ENCODE results near the gene ATIC. TPM values are rescaled to one million over a fixed set of nuclear protein-coding genes. Genes with fewer than 3 reads are reported as not detected.

The ATIC gene
- total and polyA plus RNA-seq, 4 donors = 44.3 to 180 (median 75.9) TPM

GRCh38 chr2:215332872-215333595 lies 21.2 kb downstream of the ATIC start:
- H3K9ac ChIP-seq (ENCODE audit: insufficient read depth in 1 of 2, low read length in 2 of 2) = no peak overlapping the region
- WGBS, 2 donors = 93 to 96% methylated on average over 5 of the region's 5 CpGs
- no peak for TF ChIP-seq CTCF (IDR thresholded peaks at IDR 0.05; ENCODE audit: control extremely low read depth, extremely low read depth)
- H3K4me3 ChIP-seq = no peak overlapping the region
- no peak overlapping the region for H3K27ac ChIP-seq (ENCODE audit: low read depth in 1 of 2, low read length in 1 of 2)
- H3K36me3 ChIP-seq (ENCODE audit: control insufficient read depth in 4 of 4, insufficient read depth in 4 of 4, low read length in 4 of 4) = peaks cover 0 to 18% (median 9%) of the 10 kb centered on the region in 4 donors
- ATAC-seq (ENCODE audit: insufficient read depth, low FRiP score) = no peak
- no peaks in the 10 kb centered on the region for H3K27me3 ChIP-seq (ENCODE audit: control insufficient read depth in 3 of 3, insufficient read depth in 3 of 3, low read length in 2 of 3)
- no peaks in the 10 kb centered on the region for H3K9me3 ChIP-seq (ENCODE audit: control insufficient read depth in 4 of 4, insufficient read depth in 3 of 4, low read length in 3 of 4)
- no peaks in the 10 kb centered on the region for H3K4me1 ChIP-seq (ENCODE audit: control insufficient read depth in 5 of 5, insufficient read depth in 5 of 5, low read length in 5 of 5)
- no peak for DNase-seq

DNA sequence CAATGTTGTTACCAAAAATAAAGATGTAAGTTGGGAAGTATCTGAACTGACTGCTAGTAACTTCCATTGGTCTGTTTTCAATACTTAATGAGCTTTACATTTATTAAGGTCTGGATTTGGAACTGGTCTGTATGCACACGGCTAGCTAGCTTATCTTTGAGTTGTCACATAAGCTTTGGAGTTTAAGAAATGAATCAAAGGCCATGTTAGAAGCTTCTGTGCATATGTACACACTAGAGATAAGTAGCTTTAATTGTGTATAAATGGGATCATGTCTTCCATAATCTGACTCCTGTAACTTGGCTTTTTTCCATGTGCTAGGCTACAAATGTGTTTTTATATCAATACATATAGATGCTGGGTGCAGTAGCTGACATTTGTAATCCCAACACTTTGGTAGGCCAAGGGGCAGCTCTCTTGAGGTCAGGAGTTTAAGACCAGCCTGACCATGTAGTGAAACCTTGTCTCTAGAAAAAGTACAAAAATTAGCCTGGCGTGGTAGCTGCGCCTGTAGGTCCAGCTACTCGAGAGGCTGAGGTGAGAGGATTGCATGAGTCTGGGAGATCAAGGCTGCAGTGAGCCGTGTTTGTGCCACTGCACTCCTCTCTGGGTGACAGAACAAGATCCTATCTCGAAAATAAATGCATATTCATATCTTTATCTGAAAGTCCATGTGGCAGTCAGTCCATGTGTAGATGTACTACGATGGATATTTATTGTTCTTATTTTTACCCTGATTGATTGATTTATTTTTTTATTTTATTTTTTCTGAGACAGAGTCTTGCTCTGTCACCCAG lies 27.2 kb downstream of the ATIC start:
- Histone ChIP-seq H3K9ac (ENCODE audit: insufficient read depth in 1 of 2, low read length in 2 of 2) (no peak overlapping the region), H3K27ac (ENCODE audit: low read depth in 1 of 2, low read length in 1 of 2) (no peak overlapping the region), H3K36me3 (ENCODE audit: control insufficient read depth in 4 of 4, insufficient read depth in 4 of 4, low read length in 4 of 4) (peaks cover 7 to 41% (median 27%) of the 10 kb centered on the region in 4 donors), H3K4me1 (ENCODE audit: control insufficient read depth in 5 of 5, insufficient read depth in 5 of 5, low read length in 5 of 5) (no peaks in the 10 kb centered on the region), H3K9me3 (ENCODE audit: control insufficient read depth in 4 of 4, insufficient read depth in 3 of 4, low read length in 3 of 4) (no peaks in the 10 kb centered on the region), H3K4me3 (no peak overlapping the region), H3K27me3 (ENCODE audit: control insufficient read depth in 3 of 3, insufficient read depth in 3 of 3, low read length in 2 of 3) (no peaks in the 10 kb centered on the region)
- ATAC-seq (ENCODE audit: insufficient read depth, low FRiP score) (no peak), DNase-seq (no peak)
- TF ChIP-seq CTCF (IDR thresholded peaks at IDR 0.05; ENCODE audit: control extremely low read depth, extremely low read depth) = no peak
- 96 to 99% methylated on average over 7 of the region's 7 CpGs for WGBS, 2 donors

DNA sequence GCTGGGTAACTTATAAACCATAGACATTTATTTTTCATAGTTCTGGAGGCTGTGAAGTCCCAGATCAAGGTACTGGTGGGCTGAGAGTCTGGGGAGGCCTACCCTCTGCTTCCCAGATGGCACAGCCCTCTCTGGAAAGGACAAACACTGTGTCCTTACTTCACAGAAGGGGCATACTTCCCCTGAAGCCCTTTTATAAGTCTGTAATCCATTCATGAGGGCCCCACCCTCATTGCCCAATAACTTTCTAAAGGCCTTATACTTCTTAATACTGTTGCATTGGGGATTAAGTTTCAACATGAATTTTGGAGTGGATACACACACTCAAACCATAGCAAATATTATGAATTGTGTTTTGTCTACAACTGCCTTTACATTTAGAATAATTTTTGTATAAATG lies 36.0 kb downstream of the ATIC start:
- no peak for TF ChIP-seq CTCF (IDR thresholded peaks at IDR 0.05; ENCODE audit: control extremely low read depth, extremely low read depth)
- no peak for ATAC-seq (ENCODE audit: insufficient read depth, low FRiP score)
- Histone ChIP-seq H3K36me3 (ENCODE audit: control insufficient read depth in 4 of 4, insufficient read depth in 4 of 4, low read length in 4 of 4) (peaks cover 7 to 38% (median 27%) of the 10 kb centered on the region in 4 donors), H3K27me3 (ENCODE audit: control insufficient read depth in 3 of 3, insufficient read depth in 3 of 3, low read length in 2 of 3) (no peaks in the 10 kb centered on the region), H3K9ac (ENCODE audit: insufficient read depth in 1 of 2, low read length in 2 of 2) (no peak overlapping the region), H3K4me1 (ENCODE audit: control insufficient read depth in 5 of 5, insufficient read depth in 5 of 5, low read length in 5 of 5) (no peaks in the 10 kb centered on the region), H3K4me3 (no peak overlapping the region), H3K27ac (ENCODE audit: low read depth in 1 of 2, low read length in 1 of 2) (no peak overlapping the region), H3K9me3 (ENCODE audit: control insufficient read depth in 4 of 4, insufficient read depth in 3 of 4, low read length in 3 of 4) (no peaks in the 10 kb centered on the region)
- DNase-seq = no peak
